22Rv1 (cell line): ENCODE data around the gene COX6A2.

Source experiments
- CTCF ChIP-seq: fragments of 450-650 bp; IDR thresholded peaks from 2 replicates; pipeline ENCODE4 v1.5.1; 2017; ENCODE audit warnings: mild to moderate bottlenecking
- ZFX ChIP-seq: fragments of 450-650 bp; IDR thresholded peaks from 2 replicates; pipeline ENCODE4 v1.6.1; 2017; ENCODE audit warnings: antibody characterized with exemption, borderline replicate concordance

- TF ChIP-seq CTCF (no peak), ZFX (no peak)
These were observed 30.1 kb upstream of the COX6A2 start for GRCh38 chr16:31458073-31458843.
